Ovary (tissue), 3 donors: Measurements from ENCODE around the gene OR52K1.

Experiments
- CTCF ChIP-seq, 3 donors: fragments of 450-650 bp in 2 of 3; fragments of 200-600 bp in 1 of 3; IDR thresholded peaks; one replicate each; pipeline versions ENCODE4 v1.5.1 to v1.8.0; 2016 to 2022; ENCODE audit warnings: antibody characterized with exemption in 3 of 3, mild to moderate bottlenecking in 1 of 3
- EP300 ChIP-seq: sonication (generic); formaldehyde crosslinking; IDR thresholded peaks from one replicate; pipeline ENCODE4 v1.6.1; 2017; ENCODE audit warnings: antibody characterized with exemption
- POLR2A ChIP-seq: fragments of 450-650 bp; IDR thresholded peaks from one replicate; pipeline ENCODE4 v1.6.1; 2017; ENCODE audit warnings: antibody characterized with exemption, mild to moderate bottlenecking, moderate library complexity
- donor health status: DM: no; HTN: no; CAD: no.

GRCh38 chr11:4481240-4481582 is 1.2 kb upstream of the OR52K1 start:
- no peak for TF ChIP-seq CTCF (IDR thresholded peaks at IDR 0.05)
- TF ChIP-seq EP300 = no peak
- TF ChIP-seq POLR2A = no peak
